ENCODE data around the gene CAMSAP3. TPM values are rescaled to one million over a fixed set of nuclear protein-coding genes. Genes with fewer than 3 reads are reported as not detected.
A peak's percentile ranks its signal among the peaks of the same experiment; 100 is the strongest.

Gene CAMSAP3
- total and polyA plus RNA-seq, 8 donors, result 10.5 to 22.3 (median 15.8) TPM

GRCh38 chr19:7590256-7590655 lies 5.4 kb upstream of the CAMSAP3 start:
- no peak overlapping the region for H3K4me3 ChIP-seq
- intact Hi-C loops (cut with DNase I), result no loop called here
- no peaks in the 10 kb centered on the region for H3K4me1 ChIP-seq
- ATAC-seq (peak; percentile 73), DNase-seq (peak in 1 of 4 donors; percentile 52)
- H3K36me3 ChIP-seq, result no peaks in the 10 kb centered on the region
- no peak for TF ChIP-seq CTCF (IDR thresholded peaks at IDR 0.05)
- no peaks in the 10 kb centered on the region for H3K9me3 ChIP-seq
- H3K27me3 ChIP-seq, result peaks cover 5 to 46% of the 10 kb centered on the region in 2 donors
- no peak overlapping the region for H3K27ac ChIP-seq

- DNase-seq (no peak), ATAC-seq (peak; percentile 10)
- Histone ChIP-seq H3K36me3 (no peaks in the 10 kb centered on the region), H3K27ac (no peak overlapping the region), H3K27me3 (peaks cover 20 to 70% of the 10 kb centered on the region in 2 donors), H3K4me1 (peaks cover 0 to 9% of the 10 kb centered on the region in 2 donors), H3K9me3 (no peaks in the 10 kb centered on the region), H3K4me3 (peak overlapping the region; percentile 29 to 41)
- intact Hi-C loops (cut with DNase I), result no loop called here
- no peak for TF ChIP-seq CTCF (IDR thresholded peaks at IDR 0.05)
Measured at GRCh38 chr19:7596211-7596937, 711 bp downstream of the CAMSAP3 start.

- H3K36me3 ChIP-seq, result no peaks in the 10 kb centered on the region
- no peak overlapping the region for H3K27ac ChIP-seq
- H3K27me3 ChIP-seq, result peaks cover 20 to 77% of the 10 kb centered on the region in 2 donors
- H3K9me3 ChIP-seq, result no peaks in the 10 kb centered on the region
- H3K4me1 ChIP-seq, result peaks cover 0 to 9% of the 10 kb centered on the region in 2 donors
- no peak for TF ChIP-seq CTCF (IDR thresholded peaks at IDR 0.05)
- ATAC-seq (peak; percentile 27), DNase-seq (no peak)
- no peak overlapping the region for H3K4me3 ChIP-seq
- intact Hi-C loops (cut with DNase I), result no loop called here
Measured at GRCh38 chr19:7597689-7598088, 2.0 kb downstream of the CAMSAP3 start.

GRCh38 chr19:7598180-7598579 lies 2.5 kb downstream of the CAMSAP3 start:
- Histone ChIP-seq H3K36me3 (no peaks in the 10 kb centered on the region), H3K4me3 (no peak overlapping the region), H3K27ac (no peak overlapping the region), H3K4me1 (peaks cover 0 to 9% of the 10 kb centered on the region in 2 donors), H3K27me3 (peaks cover 20 to 76% of the 10 kb centered on the region in 2 donors), H3K9me3 (no peaks in the 10 kb centered on the region)
- ATAC-seq, result no peak
- intact Hi-C loops (cut with DNase I), result no loop called here
- no peak for TF ChIP-seq CTCF (IDR thresholded peaks at IDR 0.05)
- DNase-seq, result no peak

- no peak for TF ChIP-seq CTCF (IDR thresholded peaks at IDR 0.05)
- no peak overlapping the region for H3K27ac ChIP-seq
- H3K9me3 ChIP-seq, result no peaks in the 10 kb centered on the region
- intact Hi-C loops (cut with DNase I), result no loop called here
- H3K4me3 ChIP-seq, result no peak overlapping the region
- no peak for DNase-seq
- H3K36me3 ChIP-seq, result no peaks in the 10 kb centered on the region
- peaks cover 13 to 68% of the 10 kb centered on the region in 2 donors for H3K27me3 ChIP-seq
- H3K4me1 ChIP-seq, result peaks cover 0 to 9% of the 10 kb centered on the region in 2 donors
- no peak for ATAC-seq
Measured at GRCh38 chr19:7600721-7601120, 5.1 kb downstream of the CAMSAP3 start.

Measured in left lung (tissue), 10 donors.